ENCODE data around the gene PRDM16. TPM values are rescaled to one million over a fixed set of nuclear protein-coding genes. Genes with fewer than 3 reads are reported as not detected.

The PRDM16 gene
- polyA plus RNA-seq, 1 donor (not counting 4 experiments of a cell fraction or from before 2014, with no cell fraction given) = 0.05 TPM

- Histone ChIP-seq H3K4me2 (ENCODE audit: control insufficient read depth, extremely low read depth, insufficient read depth, low read depth, low read length) (no peak overlapping the region), H3K79me2 (ENCODE audit: control insufficient read depth, insufficient read depth, low read length) (no peaks in the 10 kb centered on the region), H3K36me3 (ENCODE audit: control insufficient read depth in 2 of 2, extremely low read depth in 1 of 2, insufficient read depth in 2 of 2, low read length in 2 of 2) (no peaks in the 10 kb centered on the region), H3K4me3 (ENCODE audit: control insufficient read depth in 2 of 3, extremely low read depth in 1 of 3, insufficient read depth in 2 of 3, low read depth in 1 of 3, low read length in 3 of 3) (no peak overlapping the region), H4K20me1 (ENCODE audit: control insufficient read depth, extremely low read depth, insufficient read depth, low read length) (no peaks in the 10 kb centered on the region), H2AFZ (ENCODE audit: control insufficient read depth, low read length) (no peak overlapping the region), H3K4me1 (ENCODE audit: control insufficient read depth, extremely low read depth, insufficient read depth, low read length) (no peaks in the 10 kb centered on the region), H3K27ac (ENCODE audit: control insufficient read depth, insufficient read depth, low read length) (no peak overlapping the region), H3K27me3 (ENCODE audit: control insufficient read depth, extremely low read depth, insufficient read depth, low read length) (peaks cover 30% of the 10 kb centered on the region), H3K9ac (ENCODE audit: control insufficient read depth, extremely low read depth, insufficient read depth, low read length) (no peak overlapping the region), H3K9me1 (ENCODE audit: control insufficient read depth, extremely low read depth, insufficient read depth, low read length) (no peaks in the 10 kb centered on the region), H3K9me3 (ENCODE audit: control insufficient read depth, low read depth, low read length) (peaks cover 3% of the 10 kb centered on the region)
- no peak for TF ChIP-seq EZH2 (IDR thresholded peaks at IDR 0.05; ENCODE audit: low read length)
- no peak for TF ChIP-seq CTCF (optimal IDR thresholded peaks at IDR 0.05 in 1 of 3, IDR thresholded peaks at IDR 0.05 in 1 of 3, conservative IDR thresholded peaks at IDR 0.05 in 1 of 3; ENCODE audit: extremely low read depth in 1 of 3, insufficient read depth in 2 of 3, low read length in 3 of 3)
- dilution Hi-C loops (cut with MboI; ENCODE audit: extremely low pct_ligation_motif_present, low sequenced_read_pairs) = no loop called here
- FAIRE-seq (no peak), DNase-seq (ENCODE audit: low read depth, low spot score) (no peak)
Measured at GRCh38 chr1:3245768-3246167, 176.8 kb downstream of the PRDM16 start.

- FAIRE-seq (no peak), DNase-seq (ENCODE audit: low read depth, low spot score) (no peak)
- TF ChIP-seq CTCF (optimal IDR thresholded peaks at IDR 0.05 in 1 of 3, IDR thresholded peaks at IDR 0.05 in 1 of 3, conservative IDR thresholded peaks at IDR 0.05 in 1 of 3; ENCODE audit: extremely low read depth in 1 of 3, insufficient read depth in 2 of 3, low read length in 3 of 3) (no peak), EZH2 (IDR thresholded peaks at IDR 0.05; ENCODE audit: low read length) (no peak)
- Histone ChIP-seq H3K4me1 (ENCODE audit: control insufficient read depth, extremely low read depth, insufficient read depth, low read length) (no peaks in the 10 kb centered on the region), H3K79me2 (ENCODE audit: control insufficient read depth, insufficient read depth, low read length) (no peaks in the 10 kb centered on the region), H4K20me1 (ENCODE audit: control insufficient read depth, extremely low read depth, insufficient read depth, low read length) (no peaks in the 10 kb centered on the region), H3K4me2 (ENCODE audit: control insufficient read depth, extremely low read depth, insufficient read depth, low read depth, low read length) (no peak overlapping the region), H3K36me3 (ENCODE audit: control insufficient read depth in 2 of 2, extremely low read depth in 1 of 2, insufficient read depth in 2 of 2, low read length in 2 of 2) (no peaks in the 10 kb centered on the region), H3K9ac (ENCODE audit: control insufficient read depth, extremely low read depth, insufficient read depth, low read length) (no peak overlapping the region), H3K27ac (ENCODE audit: control insufficient read depth, insufficient read depth, low read length) (no peak overlapping the region), H3K9me3 (ENCODE audit: control insufficient read depth, low read depth, low read length) (peaks cover 3% of the 10 kb centered on the region), H3K27me3 (ENCODE audit: control insufficient read depth, extremely low read depth, insufficient read depth, low read length) (peaks cover 30% of the 10 kb centered on the region), H3K9me1 (ENCODE audit: control insufficient read depth, extremely low read depth, insufficient read depth, low read length) (no peaks in the 10 kb centered on the region), H2AFZ (ENCODE audit: control insufficient read depth, low read length) (no peak overlapping the region), H3K4me3 (ENCODE audit: control insufficient read depth in 2 of 3, extremely low read depth in 1 of 3, insufficient read depth in 2 of 3, low read depth in 1 of 3, low read length in 3 of 3) (no peak overlapping the region)
- dilution Hi-C loops (cut with MboI; ENCODE audit: extremely low pct_ligation_motif_present, low sequenced_read_pairs) = no loop called here
Measured at GRCh38 chr1:3246251-3246650, 177.2 kb downstream of the PRDM16 start.
